ENCODE data around the gene MLLT6. TPM values are rescaled to one million over a fixed set of nuclear protein-coding genes. Genes with fewer than 3 reads are reported as not detected.

The MLLT6 gene
- total RNA-seq, 1 donor from 2014 or later = 59.8 TPM

GRCh38 chr17:38672788-38673706 lies 32.0 kb upstream of the MLLT6 start:
- DNase-seq = no peak
- peak overlapping the region; percentile 63 for H3K4me3 Mint-ChIP-seq (ENCODE audit: unreplicated experiment)
- peaks cover 9% of the 10 kb centered on the region for H3K9me3 Mint-ChIP-seq (ENCODE audit: unreplicated experiment)
- H3K27me3 Mint-ChIP-seq (ENCODE audit: unreplicated experiment) = peaks cover 36% of the 10 kb centered on the region
- H3K36me3 Mint-ChIP-seq (ENCODE audit: unreplicated experiment) = no peaks in the 10 kb centered on the region
- no peak for TF ChIP-seq CTCF (IDR thresholded peaks at IDR 0.05; ENCODE audit: partially characterized antibody, unreplicated experiment)
- H3K4me1 Mint-ChIP-seq (ENCODE audit: low read depth, unreplicated experiment) = peaks cover 3% of the 10 kb centered on the region
- H3K27ac Mint-ChIP-seq (ENCODE audit: unreplicated experiment) = no peak overlapping the region

- TF ChIP-seq CTCF (IDR thresholded peaks at IDR 0.05; ENCODE audit: partially characterized antibody, unreplicated experiment) = no peak
- Mint-ChIP-seq H3K27me3 (ENCODE audit: unreplicated experiment) (peaks cover 36% of the 10 kb centered on the region), H3K4me1 (ENCODE audit: low read depth, unreplicated experiment) (peaks cover 3% of the 10 kb centered on the region), H3K27ac (ENCODE audit: unreplicated experiment) (no peak overlapping the region), H3K9me3 (ENCODE audit: unreplicated experiment) (peaks cover 9% of the 10 kb centered on the region), H3K36me3 (ENCODE audit: unreplicated experiment) (no peaks in the 10 kb centered on the region), H3K4me3 (ENCODE audit: unreplicated experiment) (no peak overlapping the region)
- peak; percentile 59 for DNase-seq
Observed at GRCh38 chr17:38673707-38674013, 31.4 kb upstream of the MLLT6 start.

- H3K4me3 Mint-ChIP-seq (ENCODE audit: unreplicated experiment) = no peak overlapping the region
- no peak for TF ChIP-seq CTCF (IDR thresholded peaks at IDR 0.05; ENCODE audit: partially characterized antibody, unreplicated experiment)
- H3K9me3 Mint-ChIP-seq (ENCODE audit: unreplicated experiment) = peaks cover 9% of the 10 kb centered on the region
- peaks cover 3% of the 10 kb centered on the region for H3K4me1 Mint-ChIP-seq (ENCODE audit: low read depth, unreplicated experiment)
- H3K36me3 Mint-ChIP-seq (ENCODE audit: unreplicated experiment) = no peaks in the 10 kb centered on the region
- peaks cover 31% of the 10 kb centered on the region for H3K27me3 Mint-ChIP-seq (ENCODE audit: unreplicated experiment)
- no peak overlapping the region for H3K27ac Mint-ChIP-seq (ENCODE audit: unreplicated experiment)
- no peak for DNase-seq
Observed at GRCh38 chr17:38674014-38674748, 30.9 kb upstream of the MLLT6 start.

- DNase-seq = peak; percentile 83
- Mint-ChIP-seq H3K36me3 (ENCODE audit: unreplicated experiment) (no peaks in the 10 kb centered on the region), H3K4me1 (ENCODE audit: low read depth, unreplicated experiment) (peaks cover 3% of the 10 kb centered on the region), H3K27ac (ENCODE audit: unreplicated experiment) (peak within 1 kb of the TSS; percentile 38), H3K4me3 (ENCODE audit: unreplicated experiment) (peak within 1 kb of the TSS; percentile 39), H3K27me3 (ENCODE audit: unreplicated experiment) (peaks cover 24% of the 10 kb centered on the region), H3K9me3 (ENCODE audit: unreplicated experiment) (peaks cover 9% of the 10 kb centered on the region)
- TF ChIP-seq CTCF (IDR thresholded peaks at IDR 0.05; ENCODE audit: partially characterized antibody, unreplicated experiment) = no peak
Observed at GRCh38 chr17:38674749-38675615, 30.1 kb upstream of the MLLT6 start, which contains the start of gene EPOP. TSS of gene EPOP (minus strand) at chr17:38674957. CDS start at chr17:38674495, 462 bp downstream.

Measured in glutamatergic neuron (in vitro differentiated cells).